Epidermal melanocyte (primary cell): ENCODE results near the gene RNF113B.
A peak's percentile ranks its signal among the peaks of the same experiment; 100 is the strongest.

ENCODE experiments used
- DNase-seq: peaks from one replicate; pipeline ENCODE4 v3.0.0; 2011; ENCODE audit warnings: low spot score; ENCODE audit not compliant: insufficient read length

Gene RNF113B

GRCh38 chr13:98176777-98177608, at the start of gene RNF113B:
Gene RNF113B (minus strand): TSS chr13:98177269. CDS start chr13:98177236, 33 bp downstream.
- no peak for DNase-seq

DNA sequence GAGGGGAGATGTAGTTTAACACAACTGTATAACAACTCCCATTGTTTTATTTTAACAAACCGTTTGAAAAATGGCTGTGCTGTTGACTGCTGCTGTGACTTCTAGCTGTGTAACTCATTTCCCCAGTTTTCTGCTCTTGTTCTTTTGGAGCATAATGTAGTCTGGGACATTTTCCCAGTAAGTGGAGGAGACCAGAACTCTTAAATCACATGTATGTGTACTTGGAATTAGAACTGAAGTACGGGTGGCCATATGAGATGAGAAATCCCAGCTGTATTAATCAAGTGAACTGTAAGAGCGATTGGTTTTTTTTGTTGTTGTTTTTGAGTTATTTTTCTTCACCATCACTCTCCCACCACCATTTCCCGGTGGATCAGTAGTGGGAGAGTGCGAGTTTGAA, 49.4 kb upstream of the RNF113B start:
- no peak for DNase-seq

GRCh38 chr13:98225036-98225940, 48.2 kb upstream of the RNF113B start:
- DNase-seq = no peak

- no peak for DNase-seq
Measured at GRCh38 chr13:98224557-98224956, 47.5 kb upstream of the RNF113B start.

GRCh38 chr13:98223741-98224140, 46.7 kb upstream of the RNF113B start:
- DNase-seq = no peak

DNA sequence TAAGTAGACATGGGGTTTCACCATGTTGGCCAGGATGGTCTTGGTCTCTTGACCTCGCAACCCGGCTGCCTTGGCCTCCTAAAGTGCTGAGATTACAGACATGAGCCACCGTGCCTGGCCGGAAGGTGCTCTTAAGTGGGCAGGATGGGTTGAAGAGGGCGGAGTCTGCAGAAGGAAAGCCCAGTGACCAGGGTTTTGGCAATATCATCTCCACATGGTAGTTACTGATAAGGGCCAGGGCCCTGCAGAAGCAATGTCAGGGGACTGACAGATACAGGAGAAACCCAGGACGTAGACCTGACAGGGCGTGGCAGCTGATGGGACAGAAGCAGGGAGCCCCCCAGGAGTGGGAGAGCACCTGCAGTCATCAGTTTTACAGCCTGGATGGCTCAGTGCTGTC, 45.7 kb upstream of the RNF113B start:
- DNase-seq = no peak

DNA sequence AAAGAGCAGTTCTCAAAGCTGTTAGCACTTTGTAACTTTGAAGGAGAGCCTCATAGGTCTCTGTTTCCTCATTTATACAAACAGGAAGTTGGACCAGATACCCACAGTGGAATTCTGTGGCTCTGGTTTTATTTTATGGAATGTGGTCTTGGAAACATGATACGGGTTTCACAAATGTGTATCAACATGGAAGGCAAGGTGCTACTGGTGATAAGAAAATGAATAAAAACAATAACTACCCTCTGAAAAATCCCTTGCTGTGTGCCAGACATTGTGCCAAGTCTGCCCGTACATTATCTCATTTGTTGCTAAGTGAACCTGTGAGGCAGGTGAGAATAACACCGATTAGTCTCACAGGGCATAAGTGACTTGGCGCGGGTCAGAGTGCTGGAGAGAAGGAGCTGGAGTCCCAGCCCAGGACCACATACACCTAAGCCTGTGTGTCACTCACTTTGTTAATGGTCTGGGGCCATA, 45.0 kb upstream of the RNF113B start:
- DNase-seq = no peak

- peak; percentile 59 for DNase-seq
Measured at GRCh38 chr13:98221234-98221633, 44.2 kb upstream of the RNF113B start.

- no peak for DNase-seq
Measured at GRCh38 chr13:98220271-98220791, 43.3 kb upstream of the RNF113B start.

GRCh38 chr13:98219685-98220084, 42.6 kb upstream of the RNF113B start:
- DNase-seq = no peak

DNA sequence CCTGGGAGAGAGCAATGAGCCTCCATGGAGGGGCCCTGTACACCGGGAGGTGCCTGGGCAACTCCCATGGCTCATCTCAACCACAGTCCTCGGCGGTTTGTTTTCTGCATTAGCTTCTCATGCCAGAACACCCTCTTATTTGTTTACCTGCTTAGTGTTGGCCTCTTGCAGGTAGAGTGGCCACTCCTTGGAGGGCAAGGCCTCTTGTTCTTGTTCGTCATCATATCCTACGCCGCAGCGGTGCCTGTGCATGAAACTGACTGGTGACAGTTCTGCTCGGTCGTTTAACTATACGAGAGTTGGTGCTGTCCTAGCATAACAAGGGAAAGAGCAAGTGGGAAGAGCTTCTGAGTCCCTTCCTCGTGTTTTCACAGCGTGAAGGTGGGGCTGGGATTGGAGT, 40.5 kb upstream of the RNF113B start:
- DNase-seq = no peak

DNA sequence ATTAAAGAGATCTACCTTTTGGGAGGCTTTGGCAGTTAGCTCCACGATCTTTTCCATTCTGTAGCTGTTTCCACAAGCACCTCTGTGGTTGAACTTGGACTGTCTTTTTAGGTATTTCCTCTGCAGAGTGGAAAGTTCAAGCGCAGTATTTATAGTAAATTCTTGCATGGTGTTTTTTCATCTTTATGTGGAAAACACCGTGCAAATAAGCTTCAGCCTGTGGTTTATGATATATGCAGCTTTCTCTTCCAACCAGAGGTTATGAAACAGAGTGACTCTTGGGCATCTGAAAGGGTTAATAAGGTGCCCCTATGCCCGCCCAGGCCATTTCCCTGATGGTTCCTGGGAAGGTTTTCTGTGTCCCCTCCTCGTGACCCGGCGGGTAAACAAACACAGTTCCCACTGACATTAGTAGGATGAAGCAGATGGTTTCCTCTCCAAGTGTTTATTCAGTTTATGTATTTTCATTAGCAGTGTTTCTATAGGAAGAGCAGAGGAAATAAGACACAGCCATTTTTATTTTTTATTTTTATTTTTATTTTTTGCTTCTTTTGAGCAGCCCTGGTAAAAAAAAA, 39.7 kb upstream of the RNF113B start:
- no peak for DNase-seq

GRCh38 chr13:98216135-98216565, 39.1 kb upstream of the RNF113B start:
- no peak for DNase-seq

DNA sequence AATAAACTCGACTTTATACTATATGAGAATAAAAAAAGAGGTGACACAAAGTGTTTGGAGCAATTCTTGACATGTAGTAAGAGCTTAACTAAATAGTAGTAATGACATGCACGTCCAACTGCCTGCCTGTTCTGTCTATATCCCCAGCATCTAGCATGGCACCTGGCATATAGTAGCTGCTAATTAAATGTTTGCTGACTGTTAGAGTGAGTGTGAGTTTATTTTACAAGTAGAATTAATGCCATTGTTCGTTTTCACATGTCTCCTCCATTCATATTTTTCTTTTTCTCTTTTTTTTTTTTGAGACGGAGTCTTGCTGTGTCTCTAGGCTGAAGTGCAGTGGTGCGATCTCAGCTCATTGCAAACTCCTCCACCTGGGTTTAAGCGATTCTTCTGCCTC, 38.4 kb upstream of the RNF113B start:
- DNase-seq = no peak

DNA sequence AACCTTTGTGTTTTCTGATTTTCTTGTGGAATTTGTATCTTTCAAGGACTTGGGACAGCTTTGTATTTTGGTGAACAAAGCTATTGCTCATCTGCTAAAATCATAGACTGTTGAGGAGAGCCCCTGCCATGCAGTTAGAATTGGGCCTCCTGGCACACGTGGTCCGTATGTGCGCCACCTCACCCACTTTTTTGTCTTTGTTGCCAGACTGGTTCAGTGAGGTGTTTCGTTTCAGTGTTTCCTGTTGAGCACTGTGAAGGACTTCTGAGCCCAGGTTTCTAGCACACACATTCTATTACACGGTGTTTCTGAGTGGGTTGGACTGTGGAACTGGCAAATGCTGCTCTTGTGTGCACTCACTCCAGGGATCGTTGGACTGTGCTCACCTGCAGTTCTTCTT, 37.6 kb upstream of the RNF113B start:
- DNase-seq = no peak

GRCh38 chr13:98214008-98214643, 37.1 kb upstream of the RNF113B start:
- DNase-seq = no peak

DNA sequence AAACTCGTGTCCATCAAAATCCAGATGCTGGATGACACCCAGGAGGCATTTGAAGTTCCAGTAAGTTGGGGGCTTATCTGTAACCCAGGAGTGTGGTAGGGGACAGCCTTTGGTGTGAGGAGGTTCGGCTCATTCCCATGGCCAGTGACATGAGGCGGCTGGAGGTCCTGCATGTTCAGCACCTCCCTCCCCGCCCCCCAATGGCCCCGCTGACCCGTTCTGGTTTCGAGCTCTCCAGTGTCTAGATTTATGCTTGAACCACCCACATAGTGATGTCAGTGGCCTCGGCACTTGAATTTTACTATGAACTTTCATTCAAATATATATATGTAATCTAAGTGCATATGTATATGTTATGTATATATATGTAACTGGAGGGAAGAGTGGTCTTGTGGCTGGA, 36.3 kb upstream of the RNF113B start:
- no peak for DNase-seq

DNA sequence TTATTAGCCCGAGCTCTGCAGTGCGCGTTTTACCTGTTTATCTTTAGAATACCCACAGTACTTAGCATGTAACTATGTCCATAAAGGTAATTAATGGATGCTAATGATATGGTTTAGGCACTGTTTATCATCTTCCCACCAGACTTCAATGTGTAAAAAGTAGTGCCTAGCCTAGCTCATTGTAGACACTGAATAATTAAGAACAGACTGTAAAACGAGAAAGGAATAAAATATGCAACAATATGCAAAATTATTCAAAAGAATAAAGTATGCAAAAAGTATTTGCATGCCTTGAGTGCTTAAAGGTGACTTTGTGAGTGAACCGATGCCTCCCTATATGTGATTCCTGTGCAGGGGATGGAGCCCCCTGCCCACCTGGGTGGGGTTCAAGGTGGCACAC, 35.7 kb upstream of the RNF113B start:
- no peak for DNase-seq

DNA sequence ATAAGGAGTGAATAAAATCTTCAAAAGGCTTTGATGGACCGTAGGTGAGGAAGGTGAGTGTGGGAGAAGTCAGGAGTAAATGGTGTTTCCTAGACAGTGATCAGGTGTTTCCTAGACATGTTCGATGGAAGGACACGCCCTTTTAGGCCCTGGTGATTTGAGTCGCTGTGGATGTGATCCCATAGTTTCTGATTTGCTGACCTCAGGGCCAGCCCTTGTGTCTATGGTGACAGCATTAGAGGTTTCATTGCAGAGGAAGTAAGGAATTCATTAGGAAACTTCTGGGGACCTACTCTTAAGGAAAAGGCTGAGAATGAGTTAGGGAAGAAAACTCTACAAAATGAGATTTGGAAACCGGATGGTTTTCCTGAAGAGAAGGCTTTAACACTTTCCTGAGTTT, 31.5 kb upstream of the RNF113B start:
- DNase-seq = no peak

DNA sequence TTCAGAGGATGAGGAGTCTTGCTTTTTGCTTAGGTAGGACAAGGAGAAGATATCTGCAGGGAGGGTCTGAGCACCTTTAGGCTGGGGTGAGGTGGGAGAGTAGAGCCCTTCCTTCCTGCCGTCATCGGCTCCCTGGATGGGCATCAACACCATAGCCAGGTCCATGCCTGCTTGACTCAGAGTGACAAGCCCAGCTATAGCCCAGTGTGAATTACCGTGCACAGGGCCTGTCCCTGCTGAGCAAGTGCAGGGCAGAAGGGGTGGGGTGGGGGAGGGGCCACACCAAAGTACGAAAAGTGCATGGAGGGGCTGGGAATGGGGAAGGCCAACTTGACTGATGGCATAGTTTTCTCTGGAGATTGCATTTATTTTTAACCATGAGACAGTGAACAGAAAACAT, 30.3 kb upstream of the RNF113B start:
- DNase-seq = no peak

GRCh38 chr13:98206946-98207345, 29.9 kb upstream of the RNF113B start:
- DNase-seq = peak; percentile 57
